Fibroblast of lung (primary cell): ENCODE data around the gene PDE4D.

Experiments used
- EZH2 ChIP-seq: IDR thresholded peaks from 2 replicates; pipeline ENCODE4 v1.5.1; 2012; ENCODE audit warnings: low read length, control low read depth, mild to moderate bottlenecking; ENCODE audit errors: missing control alignments
- TF ChIP-seq, protein P1 (sequence below), 2 donors: IDR thresholded peaks in 1 of 2; conservative IDR thresholded peaks in 1 of 2; 1 replicate in 1 of 2; 2 replicates in 1 of 2; pipeline ENCODE4 v1.5.1; 2011 to 2012; ENCODE audit warnings: low read length in 2 of 2, control low read depth in 1 of 2, inconsistent platforms in 1 of 2, low read depth in 1 of 2, mild to moderate bottlenecking in 1 of 2

- TF ChIP-seq, protein P1, sequence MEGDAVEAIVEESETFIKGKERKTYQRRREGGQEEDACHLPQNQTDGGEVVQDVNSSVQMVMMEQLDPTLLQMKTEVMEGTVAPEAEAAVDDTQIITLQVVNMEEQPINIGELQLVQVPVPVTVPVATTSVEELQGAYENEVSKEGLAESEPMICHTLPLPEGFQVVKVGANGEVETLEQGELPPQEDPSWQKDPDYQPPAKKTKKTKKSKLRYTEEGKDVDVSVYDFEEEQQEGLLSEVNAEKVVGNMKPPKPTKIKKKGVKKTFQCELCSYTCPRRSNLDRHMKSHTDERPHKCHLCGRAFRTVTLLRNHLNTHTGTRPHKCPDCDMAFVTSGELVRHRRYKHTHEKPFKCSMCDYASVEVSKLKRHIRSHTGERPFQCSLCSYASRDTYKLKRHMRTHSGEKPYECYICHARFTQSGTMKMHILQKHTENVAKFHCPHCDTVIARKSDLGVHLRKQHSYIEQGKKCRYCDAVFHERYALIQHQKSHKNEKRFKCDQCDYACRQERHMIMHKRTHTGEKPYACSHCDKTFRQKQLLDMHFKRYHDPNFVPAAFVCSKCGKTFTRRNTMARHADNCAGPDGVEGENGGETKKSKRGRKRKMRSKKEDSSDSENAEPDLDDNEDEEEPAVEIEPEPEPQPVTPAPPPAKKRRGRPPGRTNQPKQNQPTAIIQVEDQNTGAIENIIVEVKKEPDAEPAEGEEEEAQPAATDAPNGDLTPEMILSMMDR (conservative IDR thresholded peaks at IDR 0.05 in 1 of 2, IDR thresholded peaks at IDR 0.05 in 1 of 2; ENCODE audit: low read depth in 1 of 2, low read length in 2 of 2) = no peak
- no peak for TF ChIP-seq EZH2
Measured at GRCh38 chr5:59102437-59102836, 791.1 kb downstream of the PDE4D start.
